Measurements from ENCODE around the gene FXYD5.

The FXYD5 gene

DNA sequence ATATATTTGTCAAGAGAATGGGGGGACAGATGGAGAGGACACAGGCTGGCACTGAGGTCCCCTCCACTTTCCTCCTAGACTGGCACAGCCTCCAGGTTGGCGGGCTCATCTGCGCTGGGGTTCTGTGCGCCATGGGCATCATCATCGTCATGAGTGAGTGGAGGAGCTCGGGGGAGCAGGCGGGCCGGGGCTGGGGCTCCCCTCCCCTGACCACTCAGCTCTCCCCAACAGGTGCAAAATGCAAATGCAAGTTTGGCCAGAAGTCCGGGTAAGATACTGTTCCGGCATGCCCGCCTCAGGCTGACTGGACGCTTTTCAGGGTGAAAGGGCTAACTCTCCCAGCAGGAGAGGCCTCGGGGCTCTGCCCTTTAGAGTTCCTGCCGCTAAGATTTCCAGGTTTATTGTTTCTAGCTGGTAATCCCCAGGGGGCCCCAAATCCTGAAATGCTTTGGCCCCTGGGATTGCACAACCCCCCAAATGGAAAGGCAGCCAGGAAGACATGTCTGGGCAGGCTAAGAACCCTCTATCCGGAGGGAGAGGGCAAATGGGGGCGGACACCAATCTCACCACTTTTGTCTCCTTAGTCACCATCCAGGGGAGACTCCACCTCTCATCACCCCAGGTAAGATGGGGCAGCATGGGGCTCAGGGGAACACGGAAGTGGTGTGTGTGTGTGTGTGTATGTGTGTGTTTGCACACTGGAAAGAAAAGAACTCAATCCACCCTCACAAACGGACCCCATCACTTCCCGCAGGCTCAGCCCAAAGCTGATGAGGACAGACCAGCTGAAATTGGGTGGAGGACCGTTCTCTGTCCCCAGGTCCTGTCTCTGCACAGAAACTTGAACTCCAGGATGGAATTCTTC is 31.6 kb upstream of the FXYD5 start:
- DNase-seq (ENCODE audit: low spot score) (peak; percentile 90), ATAC-seq (ENCODE audit: low read depth) (peak; percentile 65)
- Histone ChIP-seq H3K36me3 (ENCODE audit: low read depth) (peaks cover 43% of the 10 kb centered on the region), H3K27me3 (ENCODE audit: insufficient read depth, poor library complexity, severe bottlenecking) (no peaks in the 10 kb centered on the region), H3K4me3 (ENCODE audit: severe bottlenecking) (no peak overlapping the region), H3K9me3 (ENCODE audit: severe bottlenecking) (no peaks in the 10 kb centered on the region), H3K27ac (ENCODE audit: poor library complexity, severe bottlenecking) (peak overlapping the region; percentile 92), H3K4me1 (ENCODE audit: insufficient read depth, poor library complexity, severe bottlenecking) (peaks cover 58% of the 10 kb centered on the region)
- no peak for TF ChIP-seq CTCF (IDR thresholded peaks at IDR 0.05; ENCODE audit: poor library complexity, severe bottlenecking)

GRCh38 chr19:35123573-35123972 is 31.0 kb upstream of the FXYD5 start:
- Histone ChIP-seq H3K36me3 (ENCODE audit: low read depth) (peaks cover 43% of the 10 kb centered on the region), H3K9me3 (ENCODE audit: severe bottlenecking) (no peaks in the 10 kb centered on the region), H3K4me1 (ENCODE audit: insufficient read depth, poor library complexity, severe bottlenecking) (peaks cover 58% of the 10 kb centered on the region), H3K27me3 (ENCODE audit: insufficient read depth, poor library complexity, severe bottlenecking) (no peaks in the 10 kb centered on the region), H3K27ac (ENCODE audit: poor library complexity, severe bottlenecking) (peak overlapping the region; percentile 92), H3K4me3 (ENCODE audit: severe bottlenecking) (no peak overlapping the region)
- ATAC-seq (ENCODE audit: low read depth) (peak; percentile 7; the same call in 2 of the 3 replicates), DNase-seq (ENCODE audit: low spot score) (no peak)
- no peak for TF ChIP-seq CTCF (IDR thresholded peaks at IDR 0.05; ENCODE audit: poor library complexity, severe bottlenecking)

DNA sequence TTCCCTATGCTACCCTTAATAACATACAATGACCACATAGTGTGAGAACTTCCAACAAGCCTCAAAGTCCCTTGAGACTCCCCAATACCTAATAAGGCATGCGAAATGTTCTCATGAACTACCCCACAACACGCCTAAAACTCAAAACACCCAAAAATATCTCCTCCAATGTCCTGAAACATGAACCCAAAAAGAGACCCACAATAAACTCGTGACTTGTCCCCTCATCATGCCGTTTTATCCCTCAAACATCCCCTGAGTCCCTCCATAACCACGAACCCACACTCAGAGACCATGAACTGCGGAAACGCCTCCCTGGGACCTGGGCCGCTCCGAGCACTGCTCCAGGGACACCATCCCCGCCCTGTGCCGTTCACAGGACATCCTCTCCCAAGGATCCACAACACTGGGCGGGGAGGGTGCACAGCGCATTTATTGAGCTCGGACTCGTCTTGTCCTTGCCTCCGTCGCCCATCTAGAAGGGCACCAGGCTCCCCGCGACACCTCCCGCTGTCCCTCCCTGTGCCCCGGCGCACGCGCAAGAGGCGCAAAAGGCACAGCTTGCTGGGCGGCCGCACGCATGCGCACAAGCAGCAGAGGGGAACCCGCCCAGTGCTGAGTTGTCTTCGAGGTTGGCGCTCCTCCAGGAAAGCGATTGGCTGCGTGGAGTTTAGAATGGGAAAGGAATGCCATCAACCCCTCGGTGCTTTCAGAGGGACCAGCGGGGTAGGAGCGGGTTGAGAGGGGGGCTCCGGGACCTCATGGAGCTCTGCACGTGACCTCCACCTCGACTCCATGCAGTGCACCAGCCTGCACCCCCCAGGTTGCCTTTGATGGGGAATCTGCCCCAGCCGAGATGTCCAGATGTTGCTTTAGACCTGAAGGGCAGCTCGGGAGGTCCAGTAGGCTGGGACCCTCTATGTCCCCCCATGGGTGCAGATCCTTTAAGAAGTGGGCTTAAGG is 30.2 kb upstream of the FXYD5 start:
- peaks cover 37% of the 10 kb centered on the region for H3K36me3 ChIP-seq (ENCODE audit: low read depth)
- no peak for TF ChIP-seq CTCF (IDR thresholded peaks at IDR 0.05; ENCODE audit: poor library complexity, severe bottlenecking)
- H3K27me3 ChIP-seq (ENCODE audit: insufficient read depth, poor library complexity, severe bottlenecking): no peaks in the 10 kb centered on the region
- ATAC-seq (ENCODE audit: low read depth) (peak; percentile 40), DNase-seq (ENCODE audit: low spot score) (peak; percentile 91)
- H3K4me3 ChIP-seq (ENCODE audit: severe bottlenecking): peak overlapping the region; percentile 2
- H3K9me3 ChIP-seq (ENCODE audit: severe bottlenecking): no peaks in the 10 kb centered on the region
- H3K4me1 ChIP-seq (ENCODE audit: insufficient read depth, poor library complexity, severe bottlenecking): peaks cover 58% of the 10 kb centered on the region
- H3K27ac ChIP-seq (ENCODE audit: poor library complexity, severe bottlenecking): peak overlapping the region; percentile 92

DNA sequence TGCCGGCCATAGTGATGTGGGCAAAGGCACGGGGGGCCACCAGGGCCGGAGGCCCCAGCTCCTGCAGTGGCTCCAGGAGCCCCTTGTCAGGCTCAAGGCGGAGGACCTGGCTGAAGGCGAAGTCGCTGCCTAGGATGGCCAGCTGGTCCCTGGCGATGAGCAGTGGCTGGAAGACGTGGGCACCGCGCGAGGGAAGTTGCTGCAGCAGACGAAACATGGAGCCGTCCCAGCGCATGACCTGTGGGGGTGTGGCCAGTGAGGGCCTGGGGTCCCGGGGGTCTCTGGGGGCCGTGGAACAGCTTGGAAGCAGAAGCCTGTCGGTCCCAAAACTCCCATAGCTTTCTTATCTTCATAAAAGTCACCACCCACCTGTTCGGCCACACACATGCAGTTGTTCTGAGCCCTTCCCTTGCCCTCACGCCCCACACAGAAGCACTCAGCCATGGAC is 29.2 kb upstream of the FXYD5 start:
- Histone ChIP-seq H3K27ac (ENCODE audit: poor library complexity, severe bottlenecking) (peak overlapping the region; percentile 92), H3K9me3 (ENCODE audit: severe bottlenecking) (no peaks in the 10 kb centered on the region), H3K36me3 (ENCODE audit: low read depth) (peaks cover 31% of the 10 kb centered on the region), H3K4me1 (ENCODE audit: insufficient read depth, poor library complexity, severe bottlenecking) (peaks cover 52% of the 10 kb centered on the region), H3K4me3 (ENCODE audit: severe bottlenecking) (no peak overlapping the region), H3K27me3 (ENCODE audit: insufficient read depth, poor library complexity, severe bottlenecking) (no peaks in the 10 kb centered on the region)
- ATAC-seq (ENCODE audit: low read depth) (no peak), DNase-seq (ENCODE audit: low spot score) (no peak)
- TF ChIP-seq CTCF (IDR thresholded peaks at IDR 0.05; ENCODE audit: poor library complexity, severe bottlenecking): no peak

Data from RWPE2 (cell line).